GM19395 (cell line): Measurements from ENCODE around the gene GLDC.

Source experiments
- ATAC-seq: cut with Tn5 transposase; IDR thresholded peaks from one replicate; pipeline ENCODE4 v1.9.1; 2021; ENCODE audit warnings: mild to moderate bottlenecking, moderate library complexity; ENCODE audit not compliant: unreplicated experiment

Gene GLDC

GRCh38 chr9:6665628-6666027 lies 20.1 kb upstream of the GLDC start:
- ATAC-seq: no peak

DNA sequence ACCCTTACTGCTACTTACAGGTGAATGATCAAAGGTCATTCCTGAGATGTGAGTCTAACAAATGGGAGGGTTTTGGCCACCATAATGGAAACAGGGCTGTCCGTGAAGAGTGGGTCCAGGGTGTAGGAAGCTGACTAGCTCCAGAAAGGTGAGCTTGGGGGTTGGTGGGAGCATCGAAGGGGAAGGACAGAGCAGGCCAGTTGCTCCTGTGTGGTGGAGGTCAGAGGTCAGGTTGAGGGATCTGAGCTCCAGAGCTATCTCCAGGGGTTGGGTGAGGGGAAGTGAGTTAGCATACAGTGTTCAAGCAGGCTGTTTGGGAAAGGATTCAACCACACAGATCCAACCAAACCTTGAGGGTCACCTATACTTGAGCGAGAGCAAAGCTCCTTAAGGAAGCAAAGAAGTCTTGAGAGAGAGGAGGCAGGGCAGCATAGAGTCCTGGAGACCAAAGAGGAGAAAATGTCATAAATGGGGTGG lies 18.7 kb upstream of the GLDC start:
- ATAC-seq: no peak

DNA sequence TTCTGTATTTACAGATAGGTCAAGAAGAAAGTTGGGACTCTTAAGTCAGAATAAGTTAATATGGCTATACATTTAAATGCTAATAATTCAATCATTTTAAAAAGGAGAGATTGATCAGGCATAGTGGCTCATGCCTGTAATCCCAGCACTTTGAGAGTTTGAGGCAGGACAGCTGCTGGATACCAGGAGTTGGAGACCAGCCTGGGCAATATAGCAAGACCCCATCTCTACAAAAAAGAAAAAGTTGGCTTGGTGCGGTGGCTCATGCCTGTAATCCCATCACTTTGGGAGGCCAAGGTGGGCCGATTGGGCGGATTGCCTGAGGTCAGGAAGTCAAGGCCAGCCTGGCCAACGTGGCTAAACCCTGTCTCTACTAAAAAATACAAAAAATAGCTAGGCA lies 15.0 kb upstream of the GLDC start:
- no peak for ATAC-seq

GRCh38 chr9:6658628-6659353 lies 13.3 kb upstream of the GLDC start:
- no peak for ATAC-seq

DNA sequence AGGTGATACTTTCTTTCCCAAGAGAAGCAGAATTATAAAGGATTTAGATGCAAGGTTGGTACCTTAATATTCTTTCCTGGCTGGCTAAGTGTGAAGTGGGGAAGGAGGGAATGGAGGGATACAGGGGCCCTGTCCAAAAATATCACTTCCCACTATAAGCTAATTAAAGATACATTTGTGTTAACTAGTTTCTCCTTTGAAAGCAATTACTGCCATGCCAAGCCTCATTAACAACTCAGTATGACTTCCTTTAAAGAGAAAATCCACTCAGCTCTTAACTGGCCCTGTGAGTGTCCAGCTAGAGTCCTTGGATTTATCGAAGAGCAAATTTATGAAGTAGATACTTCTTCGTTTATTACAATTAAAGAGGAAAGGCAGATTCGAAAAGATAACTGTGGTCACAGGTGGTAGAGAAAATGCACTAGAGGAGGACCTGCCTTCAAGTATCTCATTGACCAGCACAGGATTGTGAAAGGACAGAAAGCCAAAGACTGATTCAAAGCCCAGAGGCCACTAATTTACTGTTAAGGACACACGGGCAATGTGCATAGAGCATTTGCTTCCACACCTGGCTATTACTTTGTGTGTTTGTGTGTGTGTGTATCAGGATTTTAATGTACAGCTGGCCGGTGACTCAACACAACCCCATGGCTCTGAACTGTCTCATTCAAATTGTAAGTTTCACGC lies 11.2 kb upstream of the GLDC start:
- ATAC-seq: no peak

DNA sequence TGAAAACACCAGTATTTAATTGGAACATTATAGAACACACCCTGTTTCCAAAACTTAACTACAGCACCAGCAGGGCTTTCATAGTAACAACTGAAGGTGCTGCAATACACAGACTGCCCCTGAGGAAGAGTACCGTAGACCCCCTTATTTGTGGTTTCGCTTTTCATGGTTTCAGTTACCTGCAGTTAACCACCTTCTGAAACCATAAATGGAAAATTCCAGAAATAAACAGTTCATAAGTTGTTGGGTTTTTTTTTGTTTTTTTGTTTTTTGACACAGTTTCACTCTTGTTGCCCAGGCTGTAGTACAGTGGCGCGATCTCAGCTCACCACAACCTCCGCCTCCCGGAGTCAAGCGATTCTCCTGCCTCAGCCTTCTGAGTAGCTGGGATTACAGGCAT lies 9.5 kb upstream of the GLDC start:
- ATAC-seq: peak; percentile 96

GRCh38 chr9:6646293-6646636 lies 736 bp upstream of the GLDC start:
- ATAC-seq: peak; percentile 42

GRCh38 chr9:6645105-6645354 lies 499 bp downstream of the GLDC start:
- peak; percentile 48 for ATAC-seq

DNA sequence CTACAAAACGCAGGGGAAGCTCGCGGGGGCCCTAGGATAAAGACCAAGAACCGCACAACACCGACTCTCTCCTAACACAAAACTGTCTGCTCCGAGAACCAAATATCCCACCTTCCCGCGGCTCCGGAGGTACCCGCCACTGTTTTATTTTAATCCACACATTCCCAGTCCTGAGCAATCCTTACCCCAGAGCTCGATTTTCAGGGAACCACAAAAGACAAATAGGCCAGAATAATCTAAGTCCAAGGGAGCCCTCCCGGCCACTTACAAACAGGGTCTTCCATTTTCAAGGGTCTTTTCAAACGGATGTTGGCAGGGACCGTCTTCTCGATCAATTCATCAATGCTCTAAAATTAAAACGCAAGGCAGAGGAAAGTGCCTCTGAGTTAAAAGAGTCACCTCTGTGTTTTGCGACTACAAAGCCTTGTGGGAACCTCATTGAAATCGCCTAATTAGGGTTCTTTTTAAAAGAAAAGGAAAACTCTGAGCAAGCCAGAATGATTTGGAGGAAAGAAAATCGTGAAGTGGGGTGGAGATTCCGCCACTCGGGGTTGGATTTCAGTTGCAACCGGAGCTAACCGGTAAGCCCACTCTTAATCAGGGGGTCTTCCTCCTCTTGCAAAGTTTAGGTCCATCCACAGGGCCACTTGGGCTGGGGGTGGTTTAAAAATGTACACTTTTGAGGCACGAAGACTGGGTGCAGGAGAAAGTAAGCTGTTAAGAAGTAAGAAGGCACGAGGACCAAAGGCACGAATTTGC lies 1.0 kb downstream of the GLDC start:
- no peak for ATAC-seq

DNA sequence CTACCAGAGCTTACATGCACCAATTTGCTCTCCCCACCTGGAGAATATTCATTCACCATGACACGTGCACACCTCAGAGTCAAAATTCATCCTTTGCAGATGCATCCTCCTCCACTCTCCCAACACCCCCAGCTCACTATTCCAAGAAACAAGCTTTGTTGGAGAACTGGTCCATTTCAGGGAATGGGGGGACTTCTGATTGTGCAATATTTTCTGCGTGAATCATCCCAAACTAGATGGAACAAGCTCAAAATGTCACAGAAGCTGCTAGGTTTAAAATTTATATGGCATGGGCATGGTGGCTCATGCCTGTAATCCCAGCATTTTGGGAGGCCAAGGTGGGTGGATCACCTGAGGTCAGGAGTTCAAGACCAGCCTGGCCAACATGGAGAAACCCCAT lies 3.6 kb downstream of the GLDC start:
- ATAC-seq: no peak

- no peak for ATAC-seq
These were observed 4.0 kb downstream of the GLDC start for GRCh38 chr9:6641561-6641960.

DNA sequence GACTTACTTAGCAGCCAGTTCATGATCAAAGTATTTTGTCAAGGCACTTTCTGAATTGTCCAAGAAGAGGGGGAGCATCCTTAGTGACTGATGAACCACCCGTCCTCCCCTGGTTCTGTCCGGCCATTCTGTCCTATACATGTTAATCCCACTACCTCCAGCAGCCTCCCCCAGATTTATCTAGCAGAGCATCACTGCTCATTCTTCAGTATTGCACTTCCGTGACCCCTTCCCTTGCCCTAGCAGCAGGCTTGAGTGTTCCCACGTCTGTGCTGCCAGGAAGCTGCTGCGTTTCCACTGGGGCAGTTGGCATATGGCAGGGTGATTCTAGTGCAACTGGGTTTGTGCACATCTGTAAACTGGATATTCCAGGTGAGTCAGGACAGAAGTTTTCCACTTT lies 4.5 kb downstream of the GLDC start:
- ATAC-seq: no peak

- no peak for ATAC-seq
These were observed 5.1 kb downstream of the GLDC start for GRCh38 chr9:6640268-6641051.

- no peak for ATAC-seq
These were observed 5.9 kb downstream of the GLDC start for GRCh38 chr9:6639622-6640021.

DNA sequence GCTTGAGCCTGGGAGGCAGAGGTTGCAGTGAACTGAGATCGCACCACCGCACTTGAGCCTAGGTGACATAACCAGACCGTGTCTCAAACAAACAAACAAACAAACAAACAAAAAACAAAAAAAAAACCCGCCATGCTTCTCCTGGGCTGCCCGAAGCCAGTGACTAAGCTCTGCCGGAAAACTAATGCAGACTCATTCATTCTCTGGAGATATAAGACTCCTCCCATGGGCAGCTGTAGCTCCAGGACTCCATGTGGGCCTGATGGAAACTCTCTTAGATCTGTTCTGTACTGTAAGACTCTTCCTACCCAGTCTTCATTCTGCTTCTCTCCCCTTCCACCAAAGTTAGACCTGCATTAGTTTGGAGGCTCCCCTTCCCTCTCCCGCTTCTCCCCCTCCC lies 11.1 kb downstream of the GLDC start:
- ATAC-seq: no peak

- no peak for ATAC-seq
These were observed 12.2 kb downstream of the GLDC start for GRCh38 chr9:6633378-6633777.

DNA sequence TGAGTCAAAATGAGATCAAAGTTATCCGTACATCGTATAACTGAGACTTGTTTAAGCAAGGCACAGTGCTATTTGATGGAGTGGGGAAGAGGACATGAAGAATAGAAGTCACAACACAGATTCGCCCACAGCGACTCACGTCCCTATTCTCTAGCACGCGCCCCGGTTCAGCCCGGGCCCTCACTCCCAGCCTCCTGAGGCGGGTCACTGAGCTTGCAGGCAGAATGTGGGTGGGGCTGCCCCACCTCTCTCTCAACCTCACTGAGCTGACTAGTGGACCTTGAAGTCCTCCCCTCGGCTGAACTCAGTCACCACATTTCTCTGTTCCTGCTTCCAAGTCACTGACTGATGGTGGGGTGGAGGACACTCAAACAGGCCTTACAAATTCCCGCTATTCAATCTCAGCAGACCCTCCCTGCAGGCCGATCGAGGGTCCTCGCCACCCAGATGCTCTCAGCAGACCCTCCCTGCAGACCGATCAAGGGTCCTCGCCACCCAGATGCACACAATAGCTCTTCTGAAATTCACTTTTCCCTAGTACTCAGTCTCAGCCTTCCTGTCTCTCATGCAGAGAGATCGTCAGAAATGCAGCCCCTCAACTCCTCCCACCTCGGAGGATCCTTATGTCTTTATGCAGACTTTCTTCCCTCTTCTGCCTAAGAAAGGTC lies 12.9 kb downstream of the GLDC start:
- peak; percentile 96 for ATAC-seq

DNA sequence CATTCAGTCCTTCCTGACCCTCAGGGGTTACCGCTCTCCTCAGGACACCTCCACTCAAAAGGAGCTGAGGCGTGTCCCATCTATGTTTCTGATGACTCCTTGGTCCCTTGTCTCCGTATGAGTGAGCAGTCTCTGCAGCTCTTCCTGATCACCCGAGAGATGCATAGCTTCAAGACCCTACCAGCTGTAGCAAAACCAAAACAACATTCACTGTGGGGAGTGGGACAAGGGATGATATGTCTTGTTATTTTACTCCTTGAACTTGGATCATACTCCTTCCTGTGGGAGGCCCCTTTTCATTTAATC lies 14.4 kb downstream of the GLDC start:
- ATAC-seq: peak; percentile 25

DNA sequence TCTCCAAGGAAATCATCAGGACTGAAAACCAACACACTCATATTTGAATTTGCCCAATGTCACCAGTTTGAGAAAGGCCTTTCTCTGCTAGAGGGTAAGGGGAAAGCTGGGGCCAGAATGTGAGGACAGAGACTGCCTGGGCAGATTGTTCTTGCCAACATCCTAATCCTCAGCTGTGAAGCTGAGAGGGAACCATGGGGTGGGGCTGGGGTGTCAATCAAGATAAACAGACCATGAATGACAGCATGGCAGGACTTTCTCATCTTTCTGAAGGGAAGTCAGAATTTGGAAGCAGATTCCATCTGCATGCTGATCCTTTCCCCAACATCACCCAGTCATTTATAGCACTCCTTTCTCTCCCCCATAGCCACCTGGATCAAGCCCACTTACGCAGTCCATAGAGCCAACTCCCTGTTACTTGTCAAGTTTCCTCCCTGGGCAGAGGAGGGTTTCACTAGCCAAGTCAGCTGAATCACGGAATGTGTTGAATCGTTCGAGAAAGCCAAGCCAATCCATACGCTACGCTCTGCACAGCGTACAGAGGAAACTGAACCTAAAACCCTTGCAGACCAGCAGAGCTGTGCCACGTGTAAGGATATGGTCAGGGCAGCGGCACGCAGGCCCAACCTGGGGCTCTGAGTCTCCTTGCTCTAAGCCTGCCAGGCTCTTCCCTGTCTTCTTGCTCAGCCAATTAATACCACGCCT lies 14.9 kb downstream of the GLDC start:
- ATAC-seq: peak; percentile 52

DNA sequence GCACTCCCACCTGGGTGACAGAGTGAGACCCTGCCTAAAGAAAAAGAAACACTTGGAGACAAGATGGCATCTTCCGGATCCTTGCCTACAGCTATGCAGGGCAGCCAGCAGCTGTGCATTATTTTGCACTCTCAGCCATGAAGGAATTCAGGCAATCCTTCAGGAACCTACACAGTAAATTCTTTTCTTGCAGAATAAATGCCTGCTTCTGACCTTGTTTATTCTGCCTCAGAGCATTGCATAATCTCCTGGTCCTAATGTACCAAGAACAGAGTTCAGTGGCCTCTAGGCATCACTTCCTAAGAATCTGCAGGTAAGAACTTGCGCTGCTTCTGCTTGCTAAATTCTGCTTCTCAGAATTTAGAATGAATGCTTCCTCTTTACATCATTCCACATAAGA lies 16.8 kb downstream of the GLDC start:
- ATAC-seq: no peak

GRCh38 chr9:6625363-6625762 lies 20.2 kb downstream of the GLDC start:
- no peak for ATAC-seq
